Large intestine (tissue), 3 donors: ENCODE measurements around the gene ID3. TPM values are rescaled to one million over a fixed set of nuclear protein-coding genes. Genes with fewer than 3 reads are reported as not detected.

Source experiments
- DNase-seq, 2 donors: peaks; one replicate each; pipeline versions ENCODE4 v3.0.0 to v3.0.0-alpha.2; 2013
- H3K27ac ChIP-seq: one replicate; pipeline ENCODE4 v1.5.1; 2013; ENCODE audit warnings: low read length
- H3K27me3 ChIP-seq: 2 replicates; pipeline ENCODE4 v1.6.1; 2013; ENCODE audit warnings: low read length; ENCODE audit not compliant: control insufficient read depth, insufficient read depth
- H3K36me3 ChIP-seq: 2 replicates; pipeline ENCODE4 v1.6.1; 2013; ENCODE audit warnings: low read length; ENCODE audit not compliant: control insufficient read depth, insufficient read depth
- H3K4me1 ChIP-seq: one replicate; pipeline ENCODE4 v1.6.1; 2013; ENCODE audit warnings: low read length; ENCODE audit not compliant: control insufficient read depth, insufficient read depth
- H3K4me3 ChIP-seq: one replicate; pipeline ENCODE4 v1.5.1; 2013; ENCODE audit warnings: low read length
- H3K9me3 ChIP-seq: one replicate; pipeline ENCODE4 v1.6.1; 2013; ENCODE audit warnings: mild to moderate bottlenecking, low read depth, low read length, moderate library complexity; ENCODE audit not compliant: control insufficient read depth
- WGBS: methylation state at CpG from one replicate; pipeline ENCODE4 v1.1.5; 2013; ENCODE audit warnings: low lambda C conversion rate; ENCODE audit not compliant: insufficient coverage; 5-methylcytosine and 5-hydroxymethylcytosine counted together
- polyA plus RNA-seq: library from polyadenylated mRNA; unstranded; fragments of 120-200 nt; gene quantifications from one replicate; pipeline ENCODE4 v1.2.1, GENCODE V29; 2013

The ID3 gene
- polyA plus RNA-seq, 1 donor: 120 TPM

DNA sequence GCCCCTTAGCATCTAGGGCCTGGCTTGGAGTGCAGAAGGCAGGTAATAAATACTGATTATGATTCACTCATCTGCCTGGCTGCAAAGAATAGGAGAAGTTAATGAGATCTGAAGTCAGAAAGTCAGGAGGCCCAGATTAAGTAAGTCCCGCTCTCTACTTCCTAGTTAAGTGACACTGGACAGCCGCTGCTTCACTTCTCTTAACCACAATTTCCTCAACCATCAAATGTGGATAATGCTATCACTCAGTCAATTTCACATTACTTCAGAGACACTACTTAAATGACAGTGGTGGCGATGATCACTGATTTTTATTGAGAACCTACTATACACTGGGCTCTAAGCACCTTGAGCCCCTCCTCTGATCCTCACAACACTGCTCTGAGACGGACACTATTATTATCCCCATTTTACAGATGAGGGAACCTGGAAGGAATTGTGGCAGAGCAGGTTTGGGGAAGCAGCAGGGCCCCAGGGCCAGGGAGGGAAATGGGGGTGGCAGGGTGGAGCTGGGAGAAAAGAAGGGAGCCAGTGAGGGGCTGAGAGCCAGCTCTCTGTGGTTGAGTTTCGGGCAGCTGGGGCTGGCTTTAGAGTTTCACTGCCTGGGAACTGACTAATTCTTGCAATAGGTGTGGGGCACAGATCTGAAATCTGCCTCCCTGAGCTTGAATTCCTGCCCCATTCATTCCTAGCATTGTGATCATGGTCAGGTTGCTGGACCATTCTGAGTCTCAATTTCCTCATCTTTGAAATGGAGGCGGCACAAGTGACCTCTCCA lies 25.9 kb downstream of the ID3 start:
- WGBS: no CpG with 5 or more reads among the region's 6 CpGs
- Histone ChIP-seq H3K27ac (peak overlapping the region; percentile 71), H3K4me1 (peaks cover 60% of the 10 kb centered on the region), H3K27me3 (no peaks in the 10 kb centered on the region), H3K4me3 (no peak overlapping the region), H3K36me3 (no peaks in the 10 kb centered on the region), H3K9me3 (no peaks in the 10 kb centered on the region)
- peak in 1 of 2 donors; percentile 50 for DNase-seq

DNA sequence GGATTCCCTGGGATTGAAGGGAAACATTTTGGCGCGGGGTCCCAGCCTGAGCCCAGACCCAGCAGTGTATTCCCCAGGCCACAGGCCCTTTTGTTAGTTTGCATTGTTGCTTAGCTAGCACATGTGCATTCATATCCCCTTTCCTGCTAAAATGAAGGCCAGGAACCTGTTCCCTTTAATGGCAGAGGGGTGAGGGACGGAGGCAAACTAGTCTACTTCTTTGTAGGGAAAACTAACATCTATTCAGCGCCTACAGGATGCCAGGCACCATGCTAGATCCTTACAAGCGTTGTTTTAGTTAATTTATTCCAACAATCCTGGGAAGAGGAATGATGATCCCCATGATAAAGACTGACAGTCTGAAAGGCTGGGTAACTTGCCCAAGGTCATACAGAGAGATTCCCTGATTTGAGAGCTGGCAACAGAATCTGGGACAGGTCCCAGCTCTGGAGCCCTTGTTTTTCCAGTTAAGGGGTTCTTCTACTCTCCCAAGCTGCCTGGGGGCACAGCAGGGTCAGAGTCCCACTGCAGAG lies 27.7 kb downstream of the ID3 start:
- H3K36me3 ChIP-seq: no peaks in the 10 kb centered on the region
- peak overlapping the region; percentile 12 for H3K4me3 ChIP-seq
- no CpG with 5 or more reads among the region's 5 CpGs for WGBS
- H3K9me3 ChIP-seq: no peaks in the 10 kb centered on the region
- peaks cover 67% of the 10 kb centered on the region for H3K4me1 ChIP-seq
- no peaks in the 10 kb centered on the region for H3K27me3 ChIP-seq
- H3K27ac ChIP-seq: peak overlapping the region; percentile 71
- no peak for DNase-seq

DNA sequence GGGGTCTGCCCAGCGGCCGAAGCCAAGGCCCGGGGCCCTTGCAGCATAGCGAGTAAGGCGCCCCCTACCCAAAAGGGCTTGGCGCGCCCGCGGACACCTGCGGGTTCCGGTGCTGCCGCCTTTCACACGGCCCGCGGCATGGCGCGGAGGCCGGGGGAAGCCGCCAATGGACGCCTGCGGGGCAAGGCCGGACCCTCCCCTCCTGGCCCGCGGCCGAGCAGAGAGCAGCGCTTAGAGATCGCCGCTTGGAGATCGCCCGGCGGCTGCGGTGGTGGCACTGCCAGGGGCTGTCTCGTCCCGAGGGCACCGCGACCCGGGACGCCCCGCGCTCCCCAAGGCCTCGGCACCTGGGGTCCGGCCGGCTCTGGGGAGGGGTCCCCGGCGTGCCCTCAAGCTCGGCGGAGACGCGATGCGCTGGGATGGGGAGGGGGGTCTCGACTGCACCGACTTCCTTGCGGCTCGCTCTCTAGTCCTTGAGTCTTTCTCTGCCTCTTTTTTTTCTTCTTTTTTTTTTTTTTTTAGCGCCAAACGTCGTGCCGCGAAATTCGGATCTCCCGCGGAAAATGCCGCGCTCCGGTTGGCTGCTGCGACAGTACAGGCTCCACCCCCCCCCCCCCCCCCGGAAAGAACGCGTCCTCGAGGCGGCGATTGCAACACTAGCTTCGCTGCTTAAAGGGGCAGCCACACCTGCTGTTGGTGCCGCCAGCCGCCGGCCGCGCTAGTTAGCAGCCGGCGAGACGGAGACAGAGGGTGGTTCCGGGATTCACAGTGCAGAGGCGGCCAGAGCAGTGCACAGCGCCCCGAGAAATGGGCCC lies 28.3 kb downstream of the ID3 start, which contains the start of gene E2F2:
TSS of gene E2F2 (minus strand) at position 487 of the 815 bp plus-strand sequence. CDS start at position 47, 440 bp downstream.
- Histone ChIP-seq H3K27ac (peak within 1 kb of the TSS; percentile 71), H3K27me3 (no peaks in the 10 kb centered on the region), H3K36me3 (no peaks in the 10 kb centered on the region), H3K9me3 (no peaks in the 10 kb centered on the region), H3K4me3 (peak within 1 kb of the TSS; percentile 43), H3K4me1 (peaks cover 73% of the 10 kb centered on the region)
- no CpG with 5 or more reads among the region's 85 CpGs for WGBS
- peak; percentile 85 to 91 for DNase-seq

DNA sequence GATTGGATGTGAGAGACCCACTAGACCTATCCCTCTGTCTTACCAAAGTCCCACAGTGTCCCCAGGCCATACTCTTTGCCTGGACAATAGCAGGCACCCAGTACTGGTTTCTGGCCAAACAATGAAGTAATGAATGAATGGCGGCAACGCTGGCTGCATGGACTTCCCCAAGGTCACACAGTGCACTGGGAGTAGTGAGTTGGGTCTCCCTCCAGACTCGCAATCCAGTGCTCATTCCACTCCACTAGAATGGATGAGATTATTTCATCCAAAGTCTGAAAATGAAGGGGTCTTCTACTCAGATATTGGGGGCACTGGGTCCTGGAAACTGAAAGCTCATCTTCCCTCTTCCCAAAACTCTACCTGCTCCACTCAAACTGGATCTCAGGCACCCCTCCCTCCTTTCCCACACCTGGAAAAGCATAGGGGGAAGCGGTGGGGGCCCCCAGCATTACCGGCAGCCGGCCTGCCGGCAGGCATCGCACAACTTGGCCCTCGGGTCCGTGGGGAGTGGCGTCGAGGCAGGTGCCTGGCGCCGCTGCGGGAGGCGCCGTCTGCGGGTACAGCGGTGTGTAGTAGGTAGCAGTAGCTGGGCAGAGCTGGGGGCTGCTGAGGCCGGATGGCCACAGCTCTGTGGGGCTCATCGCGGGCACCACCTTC lies 29.1 kb downstream of the ID3 start:
- H3K4me1 ChIP-seq: peaks cover 80% of the 10 kb centered on the region
- H3K9me3 ChIP-seq: no peaks in the 10 kb centered on the region
- no peak overlapping the region for H3K27ac ChIP-seq
- H3K36me3 ChIP-seq: no peaks in the 10 kb centered on the region
- peak overlapping the region; percentile 43 for H3K4me3 ChIP-seq
- no CpG with 5 or more reads among the region's 22 CpGs for WGBS
- H3K27me3 ChIP-seq: no peaks in the 10 kb centered on the region
- peak in 1 of 2 donors; percentile 59 for DNase-seq

DNA sequence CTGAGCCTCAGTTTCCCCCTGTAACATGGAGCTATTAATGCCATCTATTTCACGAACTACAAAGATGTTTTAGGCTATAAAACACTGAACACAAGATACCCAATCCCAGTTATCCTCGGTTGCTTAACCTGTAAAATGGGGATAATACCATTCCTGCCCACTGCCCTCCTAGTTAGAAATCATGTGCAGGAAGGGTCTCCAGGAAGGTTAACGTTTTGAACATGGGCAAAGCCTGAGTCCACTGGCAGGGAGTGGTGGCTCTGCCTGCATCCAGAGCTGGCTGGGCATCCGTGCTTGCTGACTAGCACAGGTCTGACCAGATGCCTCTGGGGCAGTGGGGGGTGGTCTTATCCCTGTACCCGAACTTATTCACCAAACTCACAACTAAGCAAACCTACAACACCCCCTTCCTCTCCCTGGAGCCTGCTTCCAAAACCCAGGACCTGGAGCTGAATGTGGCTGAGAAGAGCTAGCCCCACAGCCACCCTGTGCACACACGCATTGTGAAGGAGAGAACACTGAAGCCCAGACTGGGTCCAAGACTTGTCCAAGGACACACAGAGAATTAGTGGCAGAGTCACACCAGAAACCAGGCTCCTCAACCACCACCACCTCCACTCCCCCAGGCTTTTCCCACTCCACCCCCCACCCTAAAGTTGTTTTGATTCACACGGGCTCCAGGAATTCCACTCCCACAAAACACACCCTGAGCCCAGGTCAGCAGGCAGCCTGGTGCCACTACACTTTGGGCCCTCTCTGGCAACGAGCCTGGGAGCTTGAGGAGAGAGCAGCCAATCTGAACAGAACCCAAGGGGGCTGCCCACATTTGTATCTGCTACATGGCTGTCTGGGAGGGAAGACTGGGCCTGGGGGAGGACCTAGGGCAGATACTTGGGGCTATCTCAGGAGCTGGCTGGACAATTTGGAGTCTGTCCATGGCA lies 29.9 kb downstream of the ID3 start:
- no peak for DNase-seq
- H3K27me3 ChIP-seq: no peaks in the 10 kb centered on the region
- no CpG with 5 or more reads among the region's 8 CpGs for WGBS
- H3K4me3 ChIP-seq: no peak overlapping the region
- H3K4me1 ChIP-seq: peaks cover 88% of the 10 kb centered on the region
- no peaks in the 10 kb centered on the region for H3K36me3 ChIP-seq
- H3K27ac ChIP-seq: no peak overlapping the region
- no peaks in the 10 kb centered on the region for H3K9me3 ChIP-seq

DNA sequence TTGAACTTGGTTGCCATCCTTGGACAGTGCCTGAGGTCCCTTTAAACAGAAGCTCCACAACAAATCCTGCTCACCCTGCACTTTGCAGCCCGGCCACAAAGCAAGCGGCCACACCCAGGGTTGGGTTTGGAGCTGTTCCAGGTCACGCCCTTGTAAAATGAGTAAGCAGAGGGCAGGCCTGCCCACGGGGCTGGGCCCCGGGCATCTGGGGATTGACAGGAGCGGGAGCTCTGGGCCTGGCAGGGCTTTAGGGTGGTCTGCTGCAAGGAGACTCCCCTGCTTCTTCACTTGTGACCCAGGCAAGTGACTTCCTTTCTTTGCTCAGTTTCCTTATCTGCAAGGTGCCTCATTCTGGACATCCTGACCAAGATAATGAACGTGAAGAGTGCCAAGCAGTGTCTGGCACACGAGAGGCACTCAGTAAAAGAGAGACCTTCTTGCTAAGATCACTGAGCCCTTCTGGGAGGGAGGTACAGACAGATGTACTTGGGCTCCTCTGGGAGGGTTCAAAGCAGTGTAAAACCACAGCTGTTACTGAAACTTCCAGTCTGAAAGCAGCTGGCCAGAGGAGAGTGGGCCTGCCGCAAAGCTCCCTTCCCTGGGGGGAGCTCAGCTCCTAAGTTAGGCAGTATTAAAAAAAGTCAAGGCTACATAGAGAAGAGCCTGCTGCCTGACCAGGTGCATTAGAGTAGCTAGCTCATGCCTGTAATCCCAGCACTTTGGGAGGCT lies 30.9 kb downstream of the ID3 start:
- DNase-seq: peak; percentile 90 to 96
- H3K9me3 ChIP-seq: no peaks in the 10 kb centered on the region
- H3K4me1 ChIP-seq: peaks cover 91% of the 10 kb centered on the region
- H3K36me3 ChIP-seq: no peaks in the 10 kb centered on the region
- no peaks in the 10 kb centered on the region for H3K27me3 ChIP-seq
- no peak overlapping the region for H3K4me3 ChIP-seq
- no CpG with 5 or more reads among the region's 9 CpGs for WGBS
- peak overlapping the region; percentile 61 for H3K27ac ChIP-seq

DNA sequence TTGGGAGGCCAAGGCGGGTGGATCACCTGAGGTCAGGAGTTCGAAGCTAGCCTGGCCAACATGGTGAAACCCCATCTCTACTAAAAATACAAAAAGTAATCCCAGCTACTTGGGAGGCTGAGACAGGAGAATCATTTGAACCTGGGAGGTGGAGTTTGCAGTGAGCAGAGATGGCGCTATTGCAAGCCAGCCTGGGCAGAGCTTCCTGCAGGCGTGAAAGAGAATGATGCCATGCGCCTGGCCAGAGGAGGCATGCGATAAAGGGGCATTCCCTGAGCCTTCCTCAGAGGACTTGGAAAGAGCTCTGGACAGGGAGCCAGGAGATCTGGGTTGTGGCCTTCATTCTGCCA lies 31.4 kb downstream of the ID3 start:
- Histone ChIP-seq H3K36me3 (no peaks in the 10 kb centered on the region), H3K27ac (peak overlapping the region; percentile 61), H3K4me1 (peaks cover 85% of the 10 kb centered on the region), H3K27me3 (no peaks in the 10 kb centered on the region), H3K4me3 (no peak overlapping the region), H3K9me3 (no peaks in the 10 kb centered on the region)
- no CpG with 5 or more reads among the region's 6 CpGs for WGBS
- DNase-seq: no peak

DNA sequence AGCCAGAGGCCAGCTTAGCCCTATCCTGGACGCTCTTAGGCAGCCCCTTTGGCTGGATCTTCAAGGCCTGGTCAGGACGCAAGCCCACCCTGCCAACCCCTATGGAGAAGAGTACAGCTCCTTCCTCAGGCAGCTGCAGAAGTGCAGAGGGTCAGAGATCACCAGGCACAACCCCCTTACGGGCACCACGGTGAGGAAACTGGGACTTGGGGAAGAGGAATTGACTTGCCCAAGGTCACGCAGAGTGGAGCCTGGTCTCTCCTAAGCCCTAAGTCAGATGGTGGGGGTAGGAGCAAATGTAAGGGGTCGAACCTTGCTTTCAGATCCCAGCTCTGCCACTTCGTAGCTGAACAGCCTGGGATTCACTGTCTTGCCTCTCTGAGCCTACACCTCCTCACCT lies 31.9 kb downstream of the ID3 start:
- H3K36me3 ChIP-seq: no peaks in the 10 kb centered on the region
- no peaks in the 10 kb centered on the region for H3K27me3 ChIP-seq
- no peak overlapping the region for H3K4me3 ChIP-seq
- H3K4me1 ChIP-seq: peaks cover 80% of the 10 kb centered on the region
- no peak for DNase-seq
- H3K27ac ChIP-seq: peak overlapping the region; percentile 61
- H3K9me3 ChIP-seq: no peaks in the 10 kb centered on the region
- WGBS: no CpG with 5 or more reads among the region's 7 CpGs

DNA sequence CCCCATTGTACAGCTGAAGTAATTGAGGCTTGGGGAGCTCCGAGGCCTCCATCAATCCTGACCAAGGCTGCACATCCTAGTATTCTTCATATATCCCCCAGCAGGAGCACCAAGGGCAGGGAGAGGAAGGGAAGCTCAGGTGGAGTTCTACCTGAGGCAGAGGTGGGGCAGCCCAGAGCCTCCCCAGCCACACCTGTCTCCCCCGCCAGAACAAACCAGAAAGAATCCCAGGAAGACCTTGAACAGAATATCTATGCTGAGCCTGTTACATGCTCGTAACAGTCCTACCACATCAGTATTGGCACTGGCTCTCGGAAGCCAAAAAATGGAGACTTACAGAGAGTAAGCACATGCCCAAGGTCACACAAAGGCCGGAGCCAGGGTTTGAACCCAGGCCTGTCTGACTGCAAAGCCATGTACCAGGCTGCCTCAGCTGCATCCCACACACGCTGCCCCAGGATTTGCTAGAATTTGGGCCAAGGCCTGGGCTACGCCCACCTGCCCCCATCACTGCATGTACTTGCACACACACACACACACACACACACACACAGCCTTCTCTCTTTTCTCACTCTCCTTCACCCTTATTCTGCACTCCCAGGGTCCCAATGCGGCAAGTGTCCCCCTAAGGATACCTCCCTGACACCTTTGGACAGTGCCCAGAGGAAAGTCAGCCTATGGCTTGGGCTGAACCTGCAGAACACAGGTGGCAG lies 32.8 kb downstream of the ID3 start:
- Histone ChIP-seq H3K36me3 (no peaks in the 10 kb centered on the region), H3K4me3 (no peak overlapping the region), H3K9me3 (no peaks in the 10 kb centered on the region), H3K27me3 (no peaks in the 10 kb centered on the region), H3K4me1 (peaks cover 71% of the 10 kb centered on the region), H3K27ac (no peak overlapping the region)
- no CpG with 5 or more reads among the region's 8 CpGs for WGBS
- DNase-seq: no peak
